GM12874 (cell line): ENCODE measurements around the gene TPH1.

Experiments
- TF ChIP-seq, protein P1 (sequence below): IDR thresholded peaks from 2 replicates; pipeline ENCODE4 v1.5.1; 2011; ENCODE audit warnings: low read depth, mild to moderate bottlenecking, control low read depth, low read length, moderate library complexity; ENCODE audit not compliant: insufficient read depth

Gene TPH1

DNA sequence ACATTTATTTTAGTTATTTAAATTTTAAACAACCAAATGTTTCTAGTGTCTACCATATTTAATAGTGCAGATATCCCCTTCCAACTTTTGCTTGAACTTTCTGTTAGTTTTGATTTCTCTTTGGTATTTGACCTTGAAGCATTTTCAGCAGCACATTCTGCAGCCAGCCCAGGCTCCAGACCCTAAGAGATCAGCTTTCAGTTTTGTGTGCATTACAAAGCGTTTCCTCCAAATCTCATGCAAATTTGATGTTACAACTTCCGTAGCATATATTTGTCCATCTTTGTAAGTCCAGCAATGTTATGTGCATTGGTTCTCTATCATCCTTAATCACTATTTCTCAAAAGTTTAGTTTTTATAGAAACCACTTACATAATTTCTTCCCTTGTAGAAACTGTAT lies 18.6 kb downstream of the TPH1 start:
- TF ChIP-seq, protein P1, sequence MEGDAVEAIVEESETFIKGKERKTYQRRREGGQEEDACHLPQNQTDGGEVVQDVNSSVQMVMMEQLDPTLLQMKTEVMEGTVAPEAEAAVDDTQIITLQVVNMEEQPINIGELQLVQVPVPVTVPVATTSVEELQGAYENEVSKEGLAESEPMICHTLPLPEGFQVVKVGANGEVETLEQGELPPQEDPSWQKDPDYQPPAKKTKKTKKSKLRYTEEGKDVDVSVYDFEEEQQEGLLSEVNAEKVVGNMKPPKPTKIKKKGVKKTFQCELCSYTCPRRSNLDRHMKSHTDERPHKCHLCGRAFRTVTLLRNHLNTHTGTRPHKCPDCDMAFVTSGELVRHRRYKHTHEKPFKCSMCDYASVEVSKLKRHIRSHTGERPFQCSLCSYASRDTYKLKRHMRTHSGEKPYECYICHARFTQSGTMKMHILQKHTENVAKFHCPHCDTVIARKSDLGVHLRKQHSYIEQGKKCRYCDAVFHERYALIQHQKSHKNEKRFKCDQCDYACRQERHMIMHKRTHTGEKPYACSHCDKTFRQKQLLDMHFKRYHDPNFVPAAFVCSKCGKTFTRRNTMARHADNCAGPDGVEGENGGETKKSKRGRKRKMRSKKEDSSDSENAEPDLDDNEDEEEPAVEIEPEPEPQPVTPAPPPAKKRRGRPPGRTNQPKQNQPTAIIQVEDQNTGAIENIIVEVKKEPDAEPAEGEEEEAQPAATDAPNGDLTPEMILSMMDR: no peak

DNA sequence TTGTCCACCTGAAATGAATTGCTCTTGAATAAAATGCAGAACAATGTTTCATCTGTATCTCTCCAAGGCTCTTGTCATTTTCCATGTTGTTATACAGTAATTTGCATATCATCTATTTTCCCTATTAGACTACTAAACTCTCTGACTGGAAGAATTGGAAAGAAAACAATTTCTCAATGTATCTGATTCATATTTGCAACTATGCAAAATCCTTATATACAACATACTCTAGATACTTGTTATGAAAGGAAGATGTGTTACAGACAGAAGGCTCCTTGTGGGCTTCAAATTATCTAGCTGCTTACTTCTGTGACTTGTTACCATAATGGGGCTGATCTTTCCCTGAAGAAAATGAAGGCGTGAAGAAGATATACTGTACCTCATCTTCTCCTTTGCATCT lies 23.6 kb downstream of the TPH1 start:
- TF ChIP-seq, protein P1: no peak

DNA sequence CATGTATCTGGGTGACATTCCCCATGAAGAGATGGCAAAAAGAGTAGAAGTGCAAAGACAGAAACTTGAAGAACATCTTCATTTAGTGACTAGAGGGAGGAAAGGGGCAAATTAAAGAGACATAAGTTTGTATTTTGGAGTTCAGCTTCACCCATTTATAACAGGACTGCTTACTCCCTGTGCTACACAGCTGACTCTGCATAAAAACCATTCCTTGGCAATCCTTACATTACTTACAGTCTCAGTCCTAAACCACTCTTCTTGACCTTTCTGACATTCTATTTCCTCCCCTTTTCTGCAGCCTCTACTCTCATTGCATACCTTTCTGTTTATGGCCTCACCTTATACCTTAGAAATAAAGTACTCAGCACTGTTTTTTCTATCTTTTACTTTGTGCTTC lies 26.4 kb downstream of the TPH1 start:
- TF ChIP-seq, protein P1: no peak

DNA sequence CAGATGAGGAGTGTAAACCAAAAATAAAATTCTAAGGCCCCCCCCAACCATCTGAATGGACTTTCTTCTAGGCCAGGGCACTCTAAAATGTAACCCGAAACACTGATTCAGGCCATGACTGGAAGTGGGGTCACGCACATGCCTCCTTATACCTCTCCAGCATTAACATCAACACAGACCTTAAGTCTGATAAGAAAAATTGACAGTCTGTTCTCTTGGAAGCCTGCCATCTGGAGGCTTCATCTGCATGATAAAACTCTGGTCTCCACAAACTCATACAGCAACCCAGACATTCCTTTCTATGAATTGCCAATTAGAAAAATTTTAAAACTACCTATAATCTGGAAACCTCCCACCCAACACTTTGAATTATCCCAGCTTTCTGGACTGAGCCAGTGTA lies 29.3 kb downstream of the TPH1 start:
- TF ChIP-seq, protein P1: no peak

DNA sequence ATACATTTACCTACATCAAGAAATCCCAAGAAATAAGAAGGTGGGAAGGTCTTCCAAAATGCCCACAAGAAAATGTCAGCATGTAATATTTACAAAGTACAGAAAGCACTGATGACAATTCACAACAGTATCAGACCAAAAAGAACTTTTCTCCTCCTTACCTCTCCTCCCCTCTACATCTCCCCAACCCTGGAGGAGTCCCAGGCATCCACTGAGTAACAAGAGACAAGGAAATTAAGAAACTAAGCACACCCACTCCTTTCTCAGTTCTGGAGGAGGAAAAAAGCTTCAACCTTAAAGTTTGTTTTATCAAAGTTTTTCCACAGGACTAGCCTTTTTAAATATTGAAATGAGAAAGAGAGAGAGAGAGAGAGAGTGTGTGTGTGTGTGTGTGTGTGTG lies 31.2 kb downstream of the TPH1 start:
- TF ChIP-seq, protein P1: no peak

DNA sequence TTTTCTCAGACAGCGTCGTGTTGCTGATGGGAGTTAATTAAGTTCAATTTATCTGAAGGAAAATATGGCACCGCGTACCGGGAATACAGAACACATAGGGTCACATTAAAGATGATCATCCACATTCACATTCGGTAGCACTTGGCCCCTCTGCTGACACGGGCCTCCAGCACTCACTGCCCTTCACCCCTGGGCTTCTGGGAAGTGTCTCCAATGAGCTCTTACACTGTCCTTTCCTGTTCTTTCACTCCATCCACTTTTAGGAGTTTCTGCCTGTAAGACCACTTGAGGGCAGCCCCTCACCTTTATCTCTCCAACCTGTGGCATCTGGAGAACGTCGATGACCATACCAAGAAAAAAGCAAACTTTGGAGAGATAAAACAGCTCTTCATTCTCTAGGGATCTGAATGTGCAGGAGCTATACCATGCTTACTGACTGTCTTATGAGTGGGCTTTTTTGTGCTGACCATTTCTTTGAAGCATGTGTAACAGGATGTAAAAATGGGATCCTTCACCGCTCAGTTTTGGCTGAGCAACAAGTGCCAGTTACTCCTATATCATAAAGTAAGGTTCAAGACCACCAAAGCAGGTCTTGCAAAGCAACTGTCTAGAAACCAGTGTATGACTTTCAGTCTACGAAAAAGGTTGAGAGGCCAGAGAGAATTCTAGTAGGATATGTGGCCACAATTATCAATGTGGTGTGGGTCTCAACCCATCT lies 32.1 kb downstream of the TPH1 start:
- TF ChIP-seq, protein P1: no peak

DNA sequence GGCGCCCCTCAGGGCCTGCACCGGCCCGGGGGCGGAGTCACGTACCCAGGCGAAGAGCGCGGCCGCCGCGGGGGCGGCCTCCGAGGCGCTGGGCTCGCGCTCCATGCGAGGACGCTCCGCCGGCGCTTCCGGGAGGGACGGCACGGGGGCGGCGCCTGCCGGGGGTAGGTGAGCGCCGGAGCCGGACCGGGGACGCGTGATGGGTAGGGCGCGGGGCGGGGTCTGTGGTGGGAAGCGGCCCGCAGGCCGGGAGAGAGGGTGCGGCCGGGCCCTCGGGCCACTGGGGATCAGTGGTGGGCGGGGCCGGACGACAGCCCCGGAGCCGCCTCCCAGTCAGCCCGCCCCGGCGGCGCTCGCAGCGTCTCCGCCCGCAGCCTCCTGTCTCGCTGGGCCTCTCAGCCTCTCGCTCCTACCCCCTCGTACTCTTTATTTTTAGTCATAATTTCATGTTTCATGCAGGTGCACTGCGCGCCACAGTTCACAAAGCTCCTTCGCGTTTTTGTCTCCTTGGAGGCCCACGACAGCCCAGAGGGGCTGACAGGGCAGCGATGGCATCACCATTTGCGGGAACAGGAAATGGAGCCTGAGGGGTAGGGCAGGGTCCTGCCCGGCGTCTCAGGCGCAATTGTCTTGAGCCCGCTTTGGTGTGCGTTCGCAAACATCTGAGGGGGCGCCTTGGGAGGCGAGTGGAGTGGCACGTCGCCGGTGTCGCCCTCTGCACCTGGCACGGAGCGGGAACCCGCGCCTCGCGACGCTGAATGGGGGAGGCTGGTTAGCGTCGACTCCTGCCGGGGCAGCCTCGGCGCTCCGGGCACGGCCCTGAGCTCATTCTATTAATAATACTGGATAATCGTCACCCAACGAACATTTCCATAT lies 32.9 kb downstream of the TPH1 start, which contains the start of gene SERGEF:
TSS of gene SERGEF (minus strand) at position 142 of the 876 bp plus-strand sequence. CDS start at position 105, 37 bp downstream.
- TF ChIP-seq, protein P1: no peak
